ENCODE measurements around the gene HTR7. TPM values are rescaled to one million over a fixed set of nuclear protein-coding genes. Genes with fewer than 3 reads are reported as not detected.
"Not testable (repeated sequence)": the region's sequence is repeated elsewhere in the genome, so short reads cannot be mapped to it uniquely, and the experiment has no call there.

The HTR7 gene
- total RNA-seq, 1 experiment from 2014 or later = 19.4 TPM

- DNase-seq (ENCODE audit: low read depth) = peak; percentile 8
Measured at GRCh38 chr10:90858461-90858968, 676 bp upstream of the HTR7 start.

GRCh38 chr10:90856964-90857634 is 740 bp downstream of the HTR7 start:
- DNase-seq (ENCODE audit: low read depth) = peak; percentile 38

GRCh38 chr10:90856261-90856660 is 1.6 kb downstream of the HTR7 start:
- peak; percentile 55 for DNase-seq (ENCODE audit: low read depth)

- DNase-seq (ENCODE audit: low read depth) = peak; percentile 14
Measured at GRCh38 chr10:90855126-90855525, 2.7 kb downstream of the HTR7 start.

- DNase-seq (ENCODE audit: low read depth) = peak; percentile 81
Measured at GRCh38 chr10:90849956-90850749, 7.7 kb downstream of the HTR7 start.

- peak; percentile 73 for DNase-seq (ENCODE audit: low read depth)
Measured at GRCh38 chr10:90847436-90847835, 10.4 kb downstream of the HTR7 start.

- no peak for DNase-seq (ENCODE audit: low read depth)
Measured at GRCh38 chr10:90846746-90847145, 11.1 kb downstream of the HTR7 start.

GRCh38 chr10:90845726-90846125 is 12.1 kb downstream of the HTR7 start:
- DNase-seq (ENCODE audit: low read depth) = no peak

- DNase-seq (ENCODE audit: low read depth) = peak; percentile 10
Measured at GRCh38 chr10:90842725-90843124, 15.1 kb downstream of the HTR7 start.

- DNase-seq (ENCODE audit: low read depth) = no peak
Measured at GRCh38 chr10:90837486-90837885, 20.4 kb downstream of the HTR7 start.

GRCh38 chr10:90834326-90834725 is 23.5 kb downstream of the HTR7 start:
- DNase-seq (ENCODE audit: low read depth) = peak; percentile 53

- no peak for DNase-seq (ENCODE audit: low read depth)
Measured at GRCh38 chr10:90832111-90832510, 25.7 kb downstream of the HTR7 start.

GRCh38 chr10:90822508-90822907 is 35.3 kb downstream of the HTR7 start:
- DNase-seq (ENCODE audit: low read depth) = no peak

GRCh38 chr10:90821864-90822263 is 36.0 kb downstream of the HTR7 start:
- not testable (repeated sequence) for DNase-seq (ENCODE audit: low read depth)

- DNase-seq (ENCODE audit: low read depth) = no peak
Measured at GRCh38 chr10:90819911-90820310, 37.9 kb downstream of the HTR7 start.

GRCh38 chr10:90818736-90819135 is 39.1 kb downstream of the HTR7 start:
- DNase-seq (ENCODE audit: low read depth) = no peak

GRCh38 chr10:90817128-90817889 is 40.5 kb downstream of the HTR7 start:
- DNase-seq (ENCODE audit: low read depth) = no peak

GRCh38 chr10:90816466-90816865 is 41.4 kb downstream of the HTR7 start:
- DNase-seq (ENCODE audit: low read depth) = no peak

- DNase-seq (ENCODE audit: low read depth) = peak; percentile 4
Measured at GRCh38 chr10:90813594-90814365, 44.1 kb downstream of the HTR7 start.

GRCh38 chr10:90807106-90807505 is 50.7 kb downstream of the HTR7 start:
- DNase-seq (ENCODE audit: low read depth) = not testable (repeated sequence)

GRCh38 chr10:90806677-90807076 is 51.2 kb downstream of the HTR7 start:
- DNase-seq (ENCODE audit: low read depth) = no peak
